ENCODE results near the gene PNPLA1. TPM values are rescaled to one million over a fixed set of nuclear protein-coding genes. Genes with fewer than 3 reads are reported as not detected.

The PNPLA1 gene
- total RNA-seq, 4 donors from 2014 or later: 26.7 to 54.2 (median 30.0) TPM

DNA sequence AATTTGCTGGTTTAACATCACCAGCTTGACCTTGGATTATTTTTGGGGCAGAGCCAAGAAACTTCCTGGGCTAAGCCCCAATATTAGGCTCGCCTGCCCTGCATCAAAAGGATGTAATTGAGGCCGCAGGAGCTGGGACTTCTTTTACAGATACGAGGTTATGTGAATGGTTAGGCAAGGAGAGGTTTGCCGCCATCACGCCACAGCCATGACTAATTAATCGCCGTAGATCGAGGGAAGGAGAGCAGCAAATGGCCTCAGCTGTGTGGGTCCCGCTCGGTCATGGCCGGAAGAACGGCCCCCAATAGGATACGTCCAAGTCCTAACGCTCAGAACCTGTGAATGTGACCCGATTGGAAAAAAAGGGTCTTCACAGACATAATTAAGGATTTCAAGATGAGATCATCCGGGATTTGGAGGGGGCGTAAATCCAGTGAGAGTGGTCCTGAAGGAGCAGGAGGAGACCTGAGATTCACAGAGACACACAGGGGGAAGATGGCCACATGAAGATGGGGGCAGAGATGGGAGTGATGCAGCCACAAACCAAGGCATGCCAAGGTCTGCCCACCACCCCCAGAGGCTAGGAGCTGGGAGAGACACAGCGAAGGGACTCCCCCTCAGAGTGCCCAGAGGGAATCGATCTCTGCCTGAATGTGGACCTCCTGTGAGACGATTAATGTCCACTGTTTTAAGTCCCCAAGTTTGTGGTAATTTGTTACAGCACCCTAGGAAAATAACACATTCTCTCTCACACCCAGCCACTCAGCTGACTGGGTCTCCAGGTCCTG lies 76.8 kb downstream of the PNPLA1 start:
- intact Hi-C loops (cut with DNase I; ENCODE audit: low total_unique reads): no loop called here
- DNase-seq (ENCODE audit: low spot score in 2 of 2): no peak
- 92 to 94% methylated on average over 20 of the region's 20 CpGs for WGBS, 2 donors
- TF ChIP-seq, protein P1, sequence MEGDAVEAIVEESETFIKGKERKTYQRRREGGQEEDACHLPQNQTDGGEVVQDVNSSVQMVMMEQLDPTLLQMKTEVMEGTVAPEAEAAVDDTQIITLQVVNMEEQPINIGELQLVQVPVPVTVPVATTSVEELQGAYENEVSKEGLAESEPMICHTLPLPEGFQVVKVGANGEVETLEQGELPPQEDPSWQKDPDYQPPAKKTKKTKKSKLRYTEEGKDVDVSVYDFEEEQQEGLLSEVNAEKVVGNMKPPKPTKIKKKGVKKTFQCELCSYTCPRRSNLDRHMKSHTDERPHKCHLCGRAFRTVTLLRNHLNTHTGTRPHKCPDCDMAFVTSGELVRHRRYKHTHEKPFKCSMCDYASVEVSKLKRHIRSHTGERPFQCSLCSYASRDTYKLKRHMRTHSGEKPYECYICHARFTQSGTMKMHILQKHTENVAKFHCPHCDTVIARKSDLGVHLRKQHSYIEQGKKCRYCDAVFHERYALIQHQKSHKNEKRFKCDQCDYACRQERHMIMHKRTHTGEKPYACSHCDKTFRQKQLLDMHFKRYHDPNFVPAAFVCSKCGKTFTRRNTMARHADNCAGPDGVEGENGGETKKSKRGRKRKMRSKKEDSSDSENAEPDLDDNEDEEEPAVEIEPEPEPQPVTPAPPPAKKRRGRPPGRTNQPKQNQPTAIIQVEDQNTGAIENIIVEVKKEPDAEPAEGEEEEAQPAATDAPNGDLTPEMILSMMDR (IDR thresholded peaks at IDR 0.05): no peak
- no peak for TF ChIP-seq POLR2A (IDR thresholded peaks at IDR 0.05)
- H3K4me3 ChIP-seq (ENCODE audit: low read depth, poor library complexity, severe bottlenecking): no peak overlapping the region

DNA sequence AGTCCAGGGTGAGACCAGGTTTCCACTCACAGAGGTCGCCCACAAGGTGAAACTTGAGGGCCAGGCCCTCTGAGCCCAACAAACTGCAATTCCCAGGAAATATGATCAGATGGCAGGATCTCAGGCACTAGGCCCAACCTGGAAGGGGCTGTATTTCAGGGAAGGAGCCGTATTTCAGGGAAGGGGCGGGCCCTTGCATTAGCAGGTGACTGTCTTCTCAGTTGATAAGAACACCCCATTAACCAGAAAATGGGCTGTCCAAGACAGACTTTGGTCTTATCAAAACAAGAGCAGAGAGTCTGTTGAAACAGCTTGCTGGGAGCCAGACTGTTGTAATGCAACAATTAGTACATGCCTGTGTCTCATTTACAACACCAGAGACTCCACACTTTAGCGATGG lies 77.8 kb downstream of the PNPLA1 start:
- no peak overlapping the region for H3K4me3 ChIP-seq (ENCODE audit: low read depth, poor library complexity, severe bottlenecking)
- no peak for DNase-seq (ENCODE audit: low spot score in 2 of 2)
- intact Hi-C loops (cut with DNase I; ENCODE audit: low total_unique reads): no loop called here
- 78 to 81% methylated on average over 4 of the region's 4 CpGs for WGBS, 2 donors
- TF ChIP-seq POLR2A (IDR thresholded peaks at IDR 0.05): no peak
- TF ChIP-seq, protein P1 (IDR thresholded peaks at IDR 0.05): no peak

DNA sequence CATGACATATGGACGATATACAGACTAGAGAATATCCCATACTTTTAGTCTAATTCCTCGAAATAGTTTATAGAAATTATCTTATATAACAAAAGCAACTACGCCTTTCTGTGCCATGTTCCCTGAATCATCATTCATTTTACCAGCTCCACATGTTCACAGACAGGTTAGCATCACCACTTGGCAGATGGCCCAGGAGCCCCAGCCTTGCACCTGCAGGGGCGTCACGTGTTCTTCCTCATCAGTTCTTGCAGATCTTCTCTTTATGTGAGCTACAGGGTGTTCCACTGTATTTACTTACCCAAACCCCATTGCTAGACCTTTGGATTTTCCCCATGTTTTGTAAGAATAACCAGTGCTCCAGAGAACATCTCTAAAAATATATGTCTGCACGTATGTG lies 79.4 kb downstream of the PNPLA1 start:
- WGBS, 2 donors: 51 to 58% methylated on average over 6 of the region's 6 CpGs
- TF ChIP-seq POLR2A (IDR thresholded peaks at IDR 0.05): no peak
- TF ChIP-seq, protein P1 (IDR thresholded peaks at IDR 0.05): no peak
- DNase-seq (ENCODE audit: low spot score in 2 of 2): no peak
- no peak overlapping the region for H3K4me3 ChIP-seq (ENCODE audit: low read depth, poor library complexity, severe bottlenecking)
- intact Hi-C loops (cut with DNase I; ENCODE audit: low total_unique reads): no loop called here

DNA sequence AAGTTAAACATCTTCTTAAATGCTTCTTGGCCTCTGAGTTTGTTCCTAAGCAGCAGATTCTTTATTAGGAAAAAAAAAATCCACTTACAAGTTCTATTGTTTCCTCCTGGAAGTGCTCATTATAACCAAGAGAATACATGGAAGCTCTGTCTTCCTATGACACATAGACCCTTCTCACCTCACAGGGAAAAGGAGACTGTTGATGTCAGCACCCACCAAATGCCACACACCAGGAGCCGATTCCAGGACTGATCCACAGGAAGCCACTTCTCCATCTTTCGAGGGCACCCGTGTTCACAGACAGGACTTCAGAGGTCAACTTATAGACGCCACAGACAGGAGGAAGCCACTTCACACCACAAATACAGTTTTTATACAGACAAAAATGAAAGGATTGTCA lies 80.2 kb downstream of the PNPLA1 start:
- TF ChIP-seq, protein P1 (IDR thresholded peaks at IDR 0.05): no peak
- no peak for TF ChIP-seq POLR2A (IDR thresholded peaks at IDR 0.05)
- no peak overlapping the region for H3K4me3 ChIP-seq (ENCODE audit: low read depth, poor library complexity, severe bottlenecking)
- 80 to 83% methylated on average over 4 of the region's 4 CpGs for WGBS, 2 donors
- no peak for DNase-seq (ENCODE audit: low spot score in 2 of 2)
- intact Hi-C loops (cut with DNase I; ENCODE audit: low total_unique reads): no loop called here

DNA sequence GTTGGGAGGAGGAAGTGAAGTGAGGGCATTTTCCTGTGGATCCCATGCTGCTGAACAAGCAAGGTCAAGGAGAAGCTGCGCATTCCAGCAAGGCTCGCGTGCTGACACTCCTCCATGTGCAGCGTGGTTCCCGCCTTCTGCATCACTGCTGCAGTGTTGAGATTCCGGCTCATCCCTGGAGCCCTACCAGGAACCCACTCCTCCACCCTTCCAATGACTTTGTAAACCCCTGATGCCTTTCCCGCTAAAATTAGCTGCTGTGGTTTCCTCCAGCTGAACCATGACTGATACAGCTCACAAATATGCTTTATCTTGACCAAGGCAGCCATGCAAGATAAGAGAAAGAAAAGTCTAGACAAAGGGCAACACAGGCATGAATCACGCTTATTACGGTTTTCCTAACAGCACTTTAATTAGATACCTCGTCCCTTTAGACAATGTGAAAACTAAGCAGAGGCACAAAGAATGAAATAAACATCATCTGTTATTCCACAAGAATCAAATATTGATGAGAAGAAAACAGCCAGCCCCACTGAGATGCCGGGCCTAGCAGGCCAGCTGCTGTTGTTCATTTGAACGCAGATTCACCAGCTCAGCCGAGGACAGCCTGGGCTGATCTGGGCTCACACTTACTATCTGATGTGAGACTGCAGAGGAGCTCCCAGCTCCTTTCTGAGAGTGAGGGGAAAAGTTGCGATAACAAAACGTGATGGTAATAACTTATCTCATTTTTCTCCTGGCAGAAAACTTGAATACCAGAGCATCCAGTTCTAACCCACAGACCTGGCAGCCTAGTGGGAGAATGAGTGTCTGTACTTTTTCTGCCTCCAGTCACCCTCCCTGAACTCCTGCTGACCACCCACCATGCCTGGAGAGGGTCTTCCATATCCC lies 81.1 kb downstream of the PNPLA1 start:
- intact Hi-C loops (cut with DNase I; ENCODE audit: low total_unique reads): no loop called here
- WGBS, 2 donors: 74 to 80% methylated on average over 15 of the region's 15 CpGs
- no peak for DNase-seq (ENCODE audit: low spot score in 2 of 2)
- no peak overlapping the region for H3K4me3 ChIP-seq (ENCODE audit: low read depth, poor library complexity, severe bottlenecking)
- TF ChIP-seq, protein P1 (IDR thresholded peaks at IDR 0.05): no peak
- TF ChIP-seq POLR2A (IDR thresholded peaks at IDR 0.05): no peak
